Fibroblast of peridontal ligament (primary cell): ENCODE results near the gene BAZ2B.
"Not testable (repeated sequence)": the region's sequence is repeated elsewhere in the genome, so short reads cannot be mapped to it uniquely, and the experiment has no call there.

Source experiments
- DNase-seq: peaks from one replicate; pipeline ENCODE4 v3.0.0-alpha.2; 2010; ENCODE audit errors: extremely low read depth

Gene BAZ2B

DNA sequence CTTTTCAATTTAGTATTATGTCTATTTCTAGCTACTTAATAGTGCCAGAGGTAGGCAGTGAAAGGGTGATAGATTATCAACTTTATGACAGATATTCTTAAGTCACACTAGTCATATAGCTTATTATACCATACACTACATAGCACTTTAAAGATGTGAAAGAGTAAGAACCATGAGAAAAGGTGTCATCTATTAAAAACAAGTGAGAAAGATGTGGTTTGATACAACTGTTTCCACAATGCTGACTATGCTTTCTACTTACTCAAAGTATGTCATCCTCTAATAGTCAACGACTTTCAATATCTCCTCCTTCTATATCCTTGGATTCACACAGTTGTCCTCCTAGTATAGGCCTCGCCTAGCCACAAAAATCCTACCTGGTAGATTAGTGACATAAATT lies 196.9 kb downstream of the BAZ2B start:
- no peak for DNase-seq

DNA sequence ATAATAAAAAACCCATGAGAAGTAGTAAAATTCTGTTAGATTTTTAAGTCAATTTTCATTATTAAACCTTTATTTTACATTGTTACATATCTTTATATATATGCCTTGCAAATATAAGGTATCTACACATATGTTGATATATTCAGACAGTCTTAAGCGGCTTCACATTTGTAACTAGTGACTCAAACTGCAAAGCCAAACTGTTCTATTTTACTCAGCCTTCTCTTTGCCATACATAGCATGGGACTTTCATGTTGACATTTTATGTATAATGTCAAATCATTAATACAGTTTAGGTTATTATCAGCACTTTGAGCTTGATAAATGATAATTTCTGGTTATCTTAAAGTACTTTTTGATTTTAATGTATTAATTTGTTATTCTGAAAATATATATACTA lies 204.9 kb downstream of the BAZ2B start:
- no peak for DNase-seq

DNA sequence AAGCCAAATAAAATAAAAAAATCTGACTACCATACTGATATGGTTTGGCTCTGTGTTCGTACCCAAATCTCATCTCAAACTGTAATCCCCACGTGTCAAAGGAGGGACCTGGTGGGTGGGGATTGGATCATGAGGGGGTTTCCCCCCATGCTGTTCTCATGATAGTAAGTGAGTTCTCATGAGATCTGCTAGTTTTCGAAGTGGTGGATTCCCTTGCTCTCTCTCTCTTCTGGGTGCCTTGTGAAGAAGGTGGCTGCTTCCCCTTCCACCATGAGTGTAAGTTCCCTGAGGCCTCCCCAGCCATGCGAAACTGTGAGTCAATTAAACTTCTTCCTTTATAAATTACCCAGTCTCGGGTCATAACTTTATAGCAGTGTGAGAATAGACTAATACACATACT lies 206.1 kb downstream of the BAZ2B start:
- DNase-seq, result no peak

DNA sequence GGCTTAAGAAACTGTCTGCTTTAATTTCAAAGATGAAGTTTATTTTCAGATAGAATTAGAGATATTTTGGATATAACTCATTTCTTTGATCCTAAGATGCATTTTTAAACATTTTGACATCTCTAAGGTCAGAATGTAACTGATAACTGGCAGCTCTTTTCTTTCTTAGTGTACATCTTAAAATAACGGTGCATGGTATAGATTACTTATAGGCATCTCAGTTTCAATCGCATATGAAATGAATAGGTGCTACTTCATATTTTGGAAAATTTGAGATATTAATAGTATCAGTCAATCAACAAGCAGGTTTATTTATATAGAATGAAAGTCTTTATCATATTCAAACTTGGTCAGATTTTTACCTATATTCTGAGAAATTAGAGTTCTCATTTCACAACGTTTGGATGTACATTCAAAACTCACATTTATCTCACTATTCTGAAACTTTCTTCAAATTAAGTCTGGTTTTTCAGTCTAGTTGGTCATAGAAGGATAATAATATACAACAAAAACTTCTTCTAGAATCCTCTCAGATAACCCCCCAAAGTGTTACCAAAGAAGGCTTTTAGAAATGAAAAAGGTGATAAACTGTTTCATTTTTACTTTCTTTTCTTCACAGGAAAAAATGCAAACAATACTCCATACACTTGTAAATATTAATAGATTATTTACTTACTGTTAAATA lies 207.1 kb downstream of the BAZ2B start:
- no peak for DNase-seq

DNA sequence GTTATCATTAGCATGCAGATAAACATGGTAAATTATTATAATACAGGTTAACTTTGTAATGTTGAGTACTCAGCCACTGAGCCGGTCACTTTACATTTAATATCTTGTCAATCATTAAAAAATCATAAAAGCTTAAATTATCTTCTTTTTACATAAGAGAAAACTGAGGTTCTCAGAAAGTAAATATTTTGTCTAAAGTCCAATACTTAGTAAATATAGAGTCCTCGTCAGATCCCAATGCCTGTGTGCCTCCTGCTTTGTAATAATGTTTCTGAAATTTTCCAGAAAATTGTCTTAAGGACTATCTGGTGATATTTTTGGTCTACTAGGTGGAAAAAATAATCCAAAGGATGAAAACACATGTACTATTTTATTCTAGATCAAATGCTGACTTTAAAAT lies 213.6 kb downstream of the BAZ2B start:
- no peak for DNase-seq

DNA sequence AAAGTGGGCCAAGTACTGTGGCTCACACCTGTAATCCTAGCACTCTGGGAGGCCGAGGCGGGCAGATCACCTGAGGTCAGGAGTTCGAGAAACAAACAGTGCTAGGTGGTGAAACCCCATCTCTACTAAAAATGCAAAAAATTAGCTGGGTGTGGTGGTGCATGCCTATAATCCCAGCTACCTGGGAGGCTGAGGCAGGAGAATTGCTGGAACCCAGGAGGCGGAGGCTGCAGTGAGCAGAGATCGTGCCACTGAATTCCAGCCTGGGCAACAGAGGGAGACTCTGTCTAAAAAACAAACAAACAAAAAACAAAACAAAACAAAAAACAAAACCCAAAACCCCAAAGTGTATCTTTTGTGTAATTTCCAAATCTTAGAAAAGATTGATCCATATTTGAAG lies 214.2 kb downstream of the BAZ2B start:
- DNase-seq, result not testable (repeated sequence)

DNA sequence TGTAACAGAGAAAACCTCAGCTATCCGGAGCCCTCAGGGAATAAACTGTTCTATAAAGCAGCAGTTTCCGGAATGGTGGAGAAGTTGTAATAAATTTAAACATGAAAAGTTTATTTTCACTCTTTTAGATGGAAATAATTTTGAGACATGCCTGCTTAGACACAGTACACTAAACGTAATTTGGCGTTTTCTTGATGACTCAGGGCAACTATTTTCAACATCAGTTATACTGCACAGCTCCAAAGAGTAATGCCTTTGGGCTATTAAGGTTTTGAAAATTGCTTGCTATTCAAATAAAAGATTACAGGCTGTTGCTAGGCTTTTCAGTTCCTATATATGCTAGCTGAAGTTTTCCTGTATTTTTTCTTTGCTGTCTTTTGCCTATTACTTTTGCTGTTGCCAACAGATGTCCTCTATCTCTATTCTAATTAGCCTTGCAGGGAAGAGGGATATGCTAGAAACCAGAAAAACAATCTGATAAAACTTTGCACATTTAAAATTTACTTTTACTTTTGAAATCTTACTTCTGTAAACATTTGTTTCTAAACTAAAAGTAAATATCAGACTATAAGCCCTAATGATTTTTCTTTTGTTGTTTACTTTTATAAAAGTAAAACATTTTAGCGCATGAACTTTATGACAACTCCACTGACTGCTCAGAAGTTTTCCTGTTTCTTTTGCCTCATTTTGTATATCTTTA lies 216.5 kb downstream of the BAZ2B start:
- peak; percentile 67 for DNase-seq

DNA sequence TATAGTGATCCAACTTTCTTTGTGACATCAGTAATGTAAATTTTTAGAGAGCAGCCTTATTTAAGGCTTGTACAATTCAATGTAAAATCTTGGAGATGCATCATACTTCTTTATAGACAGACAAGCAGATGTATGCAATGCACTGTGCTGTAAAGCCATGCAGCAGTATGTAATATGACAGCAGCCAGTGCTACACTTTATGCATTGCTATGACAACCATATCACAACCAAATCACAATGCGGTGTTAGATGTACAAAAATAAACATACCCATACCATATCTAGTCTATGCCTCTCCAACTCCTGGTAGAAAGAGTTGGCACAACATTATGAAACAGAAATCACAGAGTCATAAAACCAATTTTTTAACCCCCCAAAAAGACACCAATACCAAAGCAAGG lies 219.5 kb downstream of the BAZ2B start:
- DNase-seq, result no peak

DNA sequence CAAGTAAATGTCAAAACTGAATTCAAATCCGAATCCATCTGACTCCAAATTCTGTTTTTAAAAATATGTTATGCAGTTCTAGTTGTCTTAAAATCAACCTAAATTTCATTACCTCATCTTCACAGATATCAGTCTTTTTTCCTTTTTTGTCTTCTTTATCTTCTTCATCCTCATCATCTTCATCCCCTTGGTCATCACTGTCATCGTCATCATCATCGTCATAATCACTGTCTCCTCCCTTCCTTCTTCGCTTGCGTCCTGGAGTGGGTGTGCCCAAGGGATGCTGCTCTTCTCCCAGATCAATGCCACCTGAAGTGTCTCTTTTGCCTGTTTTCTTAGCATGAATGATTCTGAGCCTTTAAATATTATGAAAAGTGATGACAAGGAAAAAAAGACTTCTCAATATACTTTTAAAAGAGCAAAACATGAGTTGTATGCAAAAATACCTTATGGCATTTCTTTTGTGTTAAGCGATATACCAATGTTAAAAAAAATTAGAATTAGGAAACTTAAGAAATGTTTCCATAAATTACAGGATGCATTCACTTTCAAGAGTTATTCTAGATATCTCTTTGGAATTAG lies 233.8 kb downstream of the BAZ2B start:
- DNase-seq, result no peak

DNA sequence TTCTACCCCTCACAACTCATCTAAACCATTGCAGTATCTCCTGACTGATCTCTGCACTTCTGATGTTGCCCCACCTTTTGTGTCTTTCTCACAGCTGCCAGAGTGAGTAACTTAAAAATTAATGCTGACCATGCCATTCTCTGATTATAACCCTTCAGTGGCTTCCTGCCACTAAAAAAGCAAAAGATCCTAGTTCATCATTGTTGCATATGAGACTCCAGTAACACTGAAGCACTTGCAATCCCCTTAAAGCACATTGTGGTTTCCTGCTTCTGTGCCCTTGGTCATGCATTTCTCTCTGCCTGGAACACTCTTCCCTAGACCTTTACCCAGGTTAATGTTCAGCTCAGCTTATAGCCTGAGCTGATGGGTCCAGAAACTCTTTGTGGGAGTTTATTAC lies 234.8 kb downstream of the BAZ2B start:
- DNase-seq, result no peak

DNA sequence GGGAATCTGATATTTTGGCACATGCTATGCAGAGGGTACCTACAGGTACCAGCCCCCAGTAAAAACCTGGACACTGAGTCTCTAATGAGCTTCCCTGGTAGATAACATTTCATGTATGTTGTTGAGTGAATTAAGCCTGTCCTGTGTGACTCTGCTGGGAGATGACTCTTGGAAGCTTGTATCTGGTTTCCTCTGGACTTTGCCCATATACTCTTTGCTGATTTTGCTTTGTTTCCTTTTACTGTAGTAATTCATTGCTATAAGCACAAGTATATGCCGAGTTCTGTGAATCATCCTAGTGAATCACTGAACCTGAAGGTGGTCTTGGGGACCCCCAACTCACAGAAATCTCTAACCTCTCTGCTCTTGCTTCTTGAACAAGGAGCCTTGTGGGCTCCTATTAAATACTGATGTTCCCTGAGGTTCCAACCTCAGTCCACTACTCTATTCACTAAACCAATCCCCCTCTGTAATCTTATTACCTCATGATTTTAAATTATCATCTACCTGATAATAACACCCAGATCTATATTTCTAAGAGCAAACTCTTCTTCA lies 235.6 kb downstream of the BAZ2B start:
- no peak for DNase-seq

DNA sequence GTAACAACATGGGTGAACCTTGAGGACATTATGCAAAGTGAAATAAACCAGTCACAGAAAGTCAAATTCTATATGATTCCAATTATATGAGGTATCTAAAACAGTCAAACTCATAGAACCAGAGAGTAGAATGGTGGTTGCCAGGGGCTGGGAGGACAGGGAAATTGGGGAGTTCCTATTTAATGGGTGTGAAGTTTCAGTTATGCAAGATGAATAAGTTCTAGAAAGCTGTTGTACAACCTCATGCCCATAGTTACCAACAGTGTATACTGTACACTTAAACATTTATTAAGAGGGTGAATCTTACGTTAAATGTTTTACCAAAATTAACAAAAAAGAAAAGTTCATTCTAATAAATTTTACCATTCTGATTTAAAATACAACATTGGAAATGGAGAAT lies 237.2 kb downstream of the BAZ2B start:
- DNase-seq, result no peak

DNA sequence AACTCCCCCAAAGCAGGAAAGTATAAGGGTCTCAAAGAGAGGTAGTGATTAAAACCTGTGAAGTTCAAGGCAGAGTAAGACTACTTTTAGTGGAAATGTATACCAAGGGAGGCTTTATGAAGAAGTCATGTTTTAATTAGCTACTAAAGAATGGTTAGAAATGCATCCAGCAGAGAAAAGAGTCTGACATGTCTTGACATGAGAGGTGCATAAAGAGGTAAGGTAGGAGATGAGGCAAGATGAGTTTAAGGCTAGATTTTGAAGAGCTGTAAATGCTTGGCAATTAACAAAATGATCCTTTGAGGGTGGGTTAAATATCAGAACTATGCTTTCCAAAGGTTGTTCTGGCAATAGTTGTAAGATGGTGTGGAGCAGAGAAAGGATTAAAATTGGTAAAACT lies 241.1 kb downstream of the BAZ2B start:
- no peak for DNase-seq

DNA sequence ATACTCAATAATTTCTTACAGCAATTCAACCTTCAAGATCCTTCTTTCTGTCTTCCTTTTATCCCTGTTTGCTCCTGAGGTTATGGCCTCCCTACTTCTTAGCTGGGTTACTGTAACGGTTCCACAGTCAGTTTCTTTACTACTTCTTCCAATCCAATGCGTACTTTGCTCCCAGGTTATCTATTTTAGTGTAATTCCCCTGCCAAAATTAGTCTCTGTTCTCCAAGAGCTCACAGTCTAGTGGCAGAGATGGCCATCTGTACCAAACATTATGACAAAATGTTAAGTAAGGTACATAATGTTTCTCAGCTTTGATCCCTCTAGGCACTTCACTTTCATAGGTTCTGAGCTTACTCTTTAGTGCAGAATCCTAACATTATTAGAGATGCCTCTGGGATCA lies 244.8 kb downstream of the BAZ2B start:
- no peak for DNase-seq

DNA sequence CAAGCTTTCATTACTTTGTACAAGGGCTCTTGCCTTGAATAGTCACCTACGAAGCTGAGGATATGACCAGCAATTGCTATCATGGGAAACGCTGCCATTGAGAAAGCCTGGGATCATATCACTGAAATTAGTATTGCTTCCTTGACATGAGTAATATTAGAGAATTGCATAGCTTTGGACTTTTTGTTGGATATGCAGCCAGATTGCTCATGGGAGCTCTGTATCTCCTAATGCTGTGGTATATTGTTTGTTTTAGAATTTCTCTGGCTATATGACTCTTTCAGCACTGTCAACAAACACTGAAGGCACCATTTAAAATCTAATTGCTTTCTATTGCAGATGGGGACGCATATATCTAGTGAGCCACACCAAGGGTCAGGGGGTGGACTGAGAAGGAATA lies 249.8 kb downstream of the BAZ2B start:
- DNase-seq, result no peak

DNA sequence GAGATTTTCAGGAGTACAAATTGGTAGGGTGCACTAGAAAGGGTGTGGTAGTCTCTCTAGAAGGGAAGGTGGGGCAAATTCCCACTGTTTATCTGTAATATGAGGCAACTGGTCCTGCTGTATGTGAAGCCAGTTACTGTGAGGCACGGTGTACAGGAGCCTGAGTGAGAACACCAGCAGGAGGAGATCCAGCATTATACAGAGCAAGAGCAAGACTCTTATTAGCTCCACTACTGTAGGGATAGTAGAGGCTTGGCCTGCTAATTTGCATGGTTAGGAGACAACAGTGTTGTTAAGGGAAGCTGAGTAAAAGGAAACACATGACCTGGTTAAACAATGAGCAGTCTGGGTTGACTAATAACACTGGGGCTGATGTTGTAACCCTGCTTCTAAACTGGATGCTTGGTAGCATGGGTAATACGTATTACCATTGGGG lies 253.5 kb downstream of the BAZ2B start:
- peak; percentile 48 for DNase-seq

DNA sequence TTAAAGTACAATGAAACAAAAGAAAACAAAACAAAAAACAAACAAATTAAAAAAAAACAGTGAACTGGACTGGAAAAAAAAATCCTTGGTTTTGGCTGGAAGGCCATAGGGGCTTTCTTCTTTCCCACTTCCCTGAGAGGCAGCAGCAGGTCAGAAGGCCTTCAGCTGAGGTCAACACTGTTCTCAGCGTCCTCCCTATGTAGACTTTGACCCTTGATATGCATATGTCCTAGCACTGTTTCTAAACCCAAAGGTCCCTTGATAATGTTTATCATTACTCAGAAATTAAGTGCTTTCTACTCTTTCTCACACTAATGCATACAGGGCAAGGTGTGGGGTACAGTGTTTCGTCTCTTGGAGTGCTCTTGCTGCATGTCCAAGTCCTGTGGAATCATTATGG lies 254.3 kb downstream of the BAZ2B start:
- DNase-seq, result no peak

DNA sequence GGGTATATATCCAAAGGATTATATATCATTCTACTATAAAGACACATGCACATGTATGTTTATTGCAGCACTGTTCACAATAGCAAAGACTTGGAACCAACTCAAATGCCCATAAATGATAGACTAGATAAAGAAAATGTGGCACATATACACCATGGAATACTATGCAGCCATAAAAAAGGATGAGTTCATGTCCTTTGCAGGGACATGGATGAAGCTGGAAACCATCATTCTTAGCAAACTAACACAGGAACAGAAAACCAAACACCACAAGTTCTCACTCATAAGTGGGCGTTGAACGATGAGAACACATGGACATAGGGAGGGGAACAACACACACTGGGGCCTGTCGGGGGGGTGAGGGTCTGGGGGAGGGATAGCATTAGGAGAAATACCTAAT lies 254.7 kb downstream of the BAZ2B start:
- DNase-seq, result not testable (repeated sequence)

DNA sequence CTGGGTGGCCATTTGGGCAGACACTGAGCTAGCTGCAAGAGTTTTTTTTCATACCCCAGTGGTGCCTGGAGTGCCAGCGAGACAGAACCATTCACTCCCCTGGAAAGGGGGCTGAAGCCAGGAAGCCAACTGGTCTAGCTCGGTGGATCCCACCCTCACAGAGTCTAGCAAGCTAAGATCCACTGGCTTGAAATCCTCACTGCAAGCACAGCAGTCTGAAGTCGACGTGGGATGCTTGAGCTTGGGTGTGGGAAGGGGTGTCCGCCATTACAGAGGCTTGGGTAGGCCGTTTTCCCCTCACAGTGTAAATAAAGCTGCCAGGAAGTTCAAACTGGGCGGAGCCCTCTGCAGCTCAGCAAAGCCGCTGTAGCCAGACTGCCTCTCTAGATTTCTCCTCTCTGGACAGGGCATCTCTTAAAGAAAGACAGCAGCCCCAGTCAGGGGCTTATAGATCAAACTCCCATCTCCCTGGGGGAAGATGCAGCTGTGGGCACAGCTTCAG lies 260.2 kb downstream of the BAZ2B start:
- no peak for DNase-seq

DNA sequence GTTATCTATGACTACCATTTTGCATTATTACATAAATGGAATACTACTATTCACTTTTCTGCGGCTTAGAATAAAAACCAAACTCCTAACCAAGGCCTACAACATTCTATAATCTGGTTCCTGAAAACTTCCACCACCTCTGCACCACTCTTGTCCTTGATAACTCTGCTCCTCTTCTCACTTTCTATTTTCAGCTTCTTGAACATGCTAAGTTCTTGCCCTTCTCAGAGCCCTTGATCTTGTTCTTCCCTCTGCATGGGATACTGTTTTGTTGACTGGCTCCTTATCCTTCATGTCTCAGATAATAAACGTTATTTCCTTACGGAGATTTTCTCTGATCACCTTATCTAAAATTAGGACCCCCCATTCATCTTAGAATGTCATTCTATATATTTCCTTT lies 264.4 kb downstream of the BAZ2B start:
- no peak for DNase-seq

DNA sequence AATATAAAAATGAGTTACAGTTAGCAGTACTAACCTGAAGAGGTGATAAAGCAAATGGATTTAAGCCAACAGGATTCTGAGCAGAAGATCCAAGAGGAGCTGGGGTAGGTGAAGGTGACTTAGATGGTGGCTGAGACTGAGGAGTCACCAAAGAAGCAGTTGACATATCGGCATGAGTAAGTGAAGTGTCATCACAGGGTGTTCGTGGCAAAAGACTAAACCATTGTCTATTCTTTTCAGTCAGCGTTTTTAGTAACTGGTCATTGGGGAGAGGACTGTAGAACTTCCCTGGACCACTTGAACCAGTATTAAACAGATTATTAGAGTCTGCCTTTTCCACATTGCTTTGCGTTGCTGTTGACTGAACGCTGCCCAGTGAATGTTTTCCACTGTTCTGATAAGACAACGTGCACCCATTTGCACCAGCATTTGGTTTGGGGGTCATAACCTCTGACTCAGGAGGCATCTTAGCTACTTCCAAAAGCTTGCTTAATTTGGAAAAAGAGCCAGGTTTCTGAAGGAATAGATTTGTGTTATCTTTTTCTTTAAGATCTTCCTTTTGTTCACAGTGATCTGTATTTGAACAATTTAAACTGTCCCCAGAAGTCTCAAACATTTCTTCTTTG lies 266.6 kb downstream of the BAZ2B start:
- no peak for DNase-seq

DNA sequence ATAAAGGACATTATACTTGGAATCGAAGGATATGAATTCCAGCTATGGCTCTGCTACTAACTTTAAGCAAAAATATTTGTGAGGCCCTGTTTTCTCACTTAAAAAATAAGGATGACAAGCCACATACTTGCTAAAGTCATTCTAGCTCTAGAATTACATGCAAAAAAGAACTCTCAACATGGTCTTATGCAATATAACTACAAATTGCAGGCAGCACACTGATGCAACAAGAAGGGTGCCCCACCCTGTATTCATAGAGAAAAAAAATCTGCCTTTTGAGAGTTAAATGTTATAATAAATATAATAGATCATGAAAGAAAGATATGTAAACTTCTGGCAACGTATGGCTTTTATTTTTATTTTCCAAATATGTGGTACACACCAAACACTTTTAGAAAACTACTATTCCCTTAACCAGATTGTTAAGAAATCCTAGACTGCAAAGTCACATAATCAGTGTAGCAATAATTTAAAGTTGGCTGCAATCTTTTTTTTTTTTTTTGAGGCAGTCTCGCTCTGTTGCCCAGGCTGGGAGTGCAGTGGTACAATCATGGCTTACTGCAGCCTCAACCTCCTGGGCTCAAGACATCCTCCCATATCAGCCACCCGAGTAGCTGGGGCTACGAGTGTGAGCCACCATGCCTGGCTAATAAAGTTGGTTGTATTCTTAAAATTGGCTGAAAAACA lies 289.6 kb downstream of the BAZ2B start:
- DNase-seq, result peak; percentile 86
